NCI-H446 treated with DMSO at 0.1 percent for 48 hours (cell line): Measurements from ENCODE around the gene EIF1AD.
A peak's percentile ranks its signal among the peaks of the same experiment; 100 is the strongest.
"Not testable (repeated sequence)": the region's sequence is repeated elsewhere in the genome, so short reads cannot be mapped to it uniquely, and the experiment has no call there.

Source experiments
- DNase-seq: peaks from one replicate; lab custom pipeline; 2025; lab: John Stamatoyannopoulos, UW

The EIF1AD gene, protein sequence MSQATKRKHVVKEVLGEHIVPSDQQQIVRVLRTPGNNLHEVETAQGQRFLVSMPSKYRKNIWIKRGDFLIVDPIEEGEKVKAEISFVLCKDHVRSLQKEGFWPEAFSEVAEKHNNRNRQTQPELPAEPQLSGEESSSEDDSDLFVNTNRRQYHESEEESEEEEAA

DNA sequence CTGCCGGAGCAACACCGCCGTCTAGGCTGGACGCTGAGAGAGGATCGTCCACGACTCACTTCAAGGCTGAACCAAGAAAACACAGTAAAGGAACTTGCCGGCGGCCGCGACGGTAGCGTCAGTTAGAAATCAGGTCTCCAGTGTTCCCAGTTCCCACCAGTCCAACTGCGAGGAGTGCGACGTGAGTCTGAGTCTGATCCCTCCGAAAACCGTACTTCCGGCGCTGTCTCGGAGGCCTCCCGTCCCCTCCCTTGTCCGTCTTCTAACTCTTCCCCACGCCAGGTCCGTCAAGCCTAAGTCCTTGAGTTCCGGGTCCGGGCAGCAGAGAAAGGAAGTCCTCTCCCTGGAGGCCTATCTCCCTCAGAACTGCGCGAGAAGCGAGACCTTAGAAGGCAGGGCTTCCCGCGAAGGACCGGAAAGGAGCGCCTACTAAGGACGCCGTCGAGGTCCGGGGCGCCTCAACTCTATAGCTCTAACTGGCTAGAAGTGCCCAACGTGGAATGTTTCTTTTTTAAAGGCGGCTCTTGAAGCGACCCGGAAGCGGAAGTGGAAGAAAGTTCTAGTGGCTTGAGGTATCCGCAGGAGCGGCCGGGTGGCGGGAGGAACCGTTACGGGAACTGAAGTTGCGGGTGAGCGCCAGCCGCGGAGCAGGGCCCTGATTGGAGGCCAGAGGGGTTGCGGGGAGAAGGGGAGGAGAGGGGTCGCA, at the start of gene EIF1AD, which contains the start of gene BANF1:
Gene EIF1AD, minus strand, starts transcription at position 216 of the 706 bp plus-strand sequence. CDS start 1,768 bp downstream, outside the sequence.
Gene BANF1, plus strand, starts transcription at position 562 of the 706 bp plus-strand sequence. CDS start 748 bp downstream, outside the sequence.
- DNase-seq, result peak; percentile 96

DNA sequence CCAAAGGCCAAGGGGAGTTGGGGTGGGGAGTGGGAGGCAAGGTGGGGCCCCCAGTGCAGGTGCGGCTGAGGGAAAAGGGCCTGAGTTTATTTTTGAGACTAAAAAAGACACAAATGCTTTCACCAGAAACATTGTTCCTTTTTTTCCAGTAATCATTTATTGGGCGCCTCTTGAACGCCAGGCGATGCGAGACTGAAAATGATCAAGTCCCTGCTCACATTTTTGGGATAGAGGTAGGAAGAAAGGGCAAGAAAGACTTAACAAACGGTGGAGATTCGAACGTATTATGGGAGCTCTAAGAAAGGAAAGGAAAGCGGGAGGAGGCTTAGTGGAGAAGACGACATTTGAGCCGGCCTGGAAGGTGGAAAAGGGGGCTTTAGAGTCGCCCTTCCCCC, 49.4 kb upstream of the EIF1AD start:
- DNase-seq, result no peak

DNA sequence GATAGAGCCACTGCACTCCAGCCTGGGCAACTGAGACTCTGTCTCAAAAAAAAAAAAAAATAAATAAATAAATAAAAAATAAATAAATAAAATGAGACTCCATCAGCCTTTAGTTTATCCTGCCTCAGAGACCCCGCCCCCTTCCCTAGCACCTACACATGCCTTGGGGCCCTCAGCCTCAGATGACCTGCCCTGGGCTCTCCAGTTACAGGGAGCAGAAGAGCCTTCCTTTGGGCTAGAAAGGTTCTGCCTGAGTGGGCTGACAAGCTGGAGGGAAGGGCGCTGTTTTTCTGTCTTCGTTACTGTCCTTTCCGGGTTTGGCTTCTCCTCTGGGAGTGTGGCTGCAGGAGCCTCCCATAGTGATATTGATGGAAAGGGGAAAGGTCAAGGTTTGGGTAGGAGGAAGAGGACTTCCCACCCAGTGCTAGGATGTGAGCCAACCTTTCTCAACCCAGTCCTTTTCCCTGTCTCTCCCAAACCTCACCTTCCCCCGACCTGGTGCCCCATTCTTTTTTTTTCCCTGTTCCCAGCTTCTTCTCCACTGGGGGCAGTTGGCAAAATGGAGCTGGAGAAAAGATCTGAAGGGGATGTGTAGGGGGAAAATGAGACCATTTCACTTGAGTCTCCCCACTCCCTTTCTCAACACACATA, 48.7 kb upstream of the EIF1AD start:
- DNase-seq, result no peak

DNA sequence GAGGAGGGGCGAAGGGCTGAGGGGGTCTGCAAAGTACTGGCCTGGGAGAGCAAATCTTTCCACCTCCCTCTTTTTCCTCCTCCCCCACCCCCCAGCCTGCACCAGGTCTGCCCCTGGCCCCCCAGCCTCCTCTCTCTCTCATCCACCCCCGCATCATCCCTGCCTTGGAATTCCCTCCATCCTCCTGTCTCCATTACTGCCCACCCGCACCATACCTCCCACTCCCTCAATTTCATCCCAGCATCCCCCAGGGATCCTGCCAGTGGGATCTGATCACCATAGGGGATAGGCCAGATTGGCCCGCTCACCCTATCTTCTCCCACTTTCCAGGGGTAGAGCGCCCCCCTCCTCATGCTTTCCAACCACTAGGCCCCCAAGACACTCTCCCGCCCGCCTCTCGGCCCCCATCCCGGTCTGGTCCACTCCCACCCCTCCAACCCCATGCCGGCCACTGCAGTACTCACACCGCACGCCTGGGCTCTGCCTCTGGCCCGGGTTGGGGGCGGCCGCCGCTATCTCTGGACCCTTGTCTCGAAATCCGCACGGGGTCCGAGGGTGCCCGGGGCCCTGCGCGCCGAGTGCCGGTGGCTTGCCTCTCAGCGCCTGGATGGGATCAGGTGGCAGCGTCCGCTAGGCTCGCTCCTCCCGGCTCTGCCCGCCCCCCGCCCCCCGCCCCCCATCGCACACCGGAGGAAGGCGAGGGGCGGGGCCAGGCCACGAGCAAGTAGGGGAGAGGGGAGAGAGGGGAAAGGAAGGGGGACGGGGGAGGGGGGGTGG, 46.8 kb upstream of the EIF1AD start, which contains the start of gene GAL3ST3:
Gene GAL3ST3, minus strand, starts transcription at position 615 of the 777 bp plus-strand sequence. CDS start 3,746 bp downstream, outside the sequence.
- DNase-seq, result no peak

DNA sequence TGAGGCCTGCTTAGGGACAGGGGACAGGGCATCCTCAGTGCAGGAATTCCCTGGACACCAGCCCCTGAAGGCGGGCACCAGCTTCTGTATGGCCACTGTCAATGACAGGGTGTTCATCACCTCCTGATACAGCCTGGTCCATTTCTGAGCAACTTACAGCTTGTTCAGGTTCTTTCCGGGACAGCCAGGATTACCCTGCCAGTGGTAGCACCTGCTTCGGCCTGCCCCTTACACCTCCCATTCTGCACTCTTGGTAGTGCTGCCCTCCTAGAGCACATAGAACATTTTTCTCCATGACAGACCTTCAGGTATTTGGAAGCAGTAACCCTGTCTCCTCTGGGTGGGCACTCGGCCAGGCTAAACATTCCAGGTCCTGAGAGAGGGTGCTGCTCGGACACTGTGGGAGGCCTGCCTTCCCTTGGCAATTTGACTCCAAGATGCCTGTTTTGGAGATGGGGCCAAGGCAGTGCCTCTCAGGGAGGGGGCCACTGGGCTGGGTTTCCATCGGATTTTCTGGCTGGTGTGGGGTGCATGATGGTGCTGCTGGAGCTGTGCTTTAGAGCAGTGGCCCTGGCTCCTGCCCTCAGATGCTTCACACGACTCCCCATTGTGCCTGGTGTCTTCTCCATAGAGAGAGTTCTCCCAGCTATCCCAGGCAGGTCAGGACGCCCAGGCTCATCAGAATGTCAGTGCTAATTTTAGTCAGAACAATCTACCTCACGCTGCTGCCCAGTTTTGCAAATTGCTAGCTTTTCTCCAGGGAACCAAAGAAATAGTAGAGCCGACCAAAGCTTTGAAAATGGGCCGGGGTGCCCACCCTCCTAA, 45.8 kb upstream of the EIF1AD start:
- DNase-seq, result no peak

DNA sequence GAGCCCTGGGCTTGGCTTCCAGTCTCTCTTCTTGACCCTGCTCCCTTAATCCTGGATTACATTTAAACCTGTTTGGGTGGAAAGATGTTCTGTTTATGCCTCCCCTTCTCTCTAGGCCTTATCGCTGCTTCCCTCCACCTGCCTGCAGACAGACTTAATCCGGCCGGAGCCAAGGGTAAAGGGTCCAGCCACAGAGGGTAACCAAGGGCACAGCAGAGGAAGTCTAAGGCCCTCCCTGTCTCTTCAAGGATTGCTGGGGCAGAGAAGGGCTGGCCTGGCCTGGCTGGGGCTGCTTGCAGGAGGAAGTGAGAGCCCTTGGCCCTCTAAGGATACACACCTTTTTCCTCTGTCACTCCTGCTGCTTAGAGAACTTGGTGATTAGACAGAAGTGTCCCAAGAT, 44.9 kb upstream of the EIF1AD start:
- DNase-seq, result no peak

DNA sequence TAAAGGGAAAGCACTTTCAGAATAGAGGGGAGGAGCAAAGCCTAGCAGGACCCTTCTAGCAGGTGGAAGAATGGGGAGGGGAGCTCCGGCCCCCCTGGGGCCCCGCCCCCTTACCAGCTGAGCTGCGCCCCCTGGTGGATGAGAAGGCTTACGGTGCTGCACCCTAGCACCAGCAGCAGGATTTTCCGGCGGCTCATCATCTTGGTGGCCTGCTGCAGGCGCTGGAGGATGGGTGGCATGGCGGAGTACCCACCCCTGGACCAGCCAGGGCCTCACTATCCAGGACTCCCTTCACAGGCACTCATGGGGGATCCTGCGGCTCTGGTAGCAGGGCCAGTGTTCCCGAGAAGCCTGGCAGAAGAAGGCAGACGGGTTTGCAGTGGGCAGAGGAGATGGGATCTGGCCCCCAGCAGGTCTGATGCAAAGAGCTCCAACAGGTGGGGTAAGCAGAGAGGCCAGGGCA, 43.3 kb upstream of the EIF1AD start:
- DNase-seq, result peak; percentile 18

DNA sequence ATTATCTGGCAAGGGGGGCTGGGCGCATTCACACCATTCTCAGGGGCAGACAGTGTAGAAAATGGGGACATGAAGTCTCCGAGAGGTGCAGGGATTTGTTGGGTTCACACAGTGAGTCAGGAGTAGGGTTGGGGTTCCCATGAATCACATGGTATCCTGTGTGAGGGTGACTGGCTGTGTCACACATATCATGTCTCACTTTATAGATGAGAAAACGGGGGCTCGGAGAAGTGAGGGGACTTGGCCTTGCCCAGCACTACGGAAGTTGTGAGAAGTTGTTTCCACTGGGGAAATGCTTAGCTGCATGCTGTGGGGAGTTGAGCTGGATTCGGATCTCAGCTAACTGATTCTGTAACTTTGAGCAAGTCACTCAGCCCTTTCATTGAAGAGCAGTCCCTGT, 42.8 kb upstream of the EIF1AD start:
- DNase-seq, result no peak

DNA sequence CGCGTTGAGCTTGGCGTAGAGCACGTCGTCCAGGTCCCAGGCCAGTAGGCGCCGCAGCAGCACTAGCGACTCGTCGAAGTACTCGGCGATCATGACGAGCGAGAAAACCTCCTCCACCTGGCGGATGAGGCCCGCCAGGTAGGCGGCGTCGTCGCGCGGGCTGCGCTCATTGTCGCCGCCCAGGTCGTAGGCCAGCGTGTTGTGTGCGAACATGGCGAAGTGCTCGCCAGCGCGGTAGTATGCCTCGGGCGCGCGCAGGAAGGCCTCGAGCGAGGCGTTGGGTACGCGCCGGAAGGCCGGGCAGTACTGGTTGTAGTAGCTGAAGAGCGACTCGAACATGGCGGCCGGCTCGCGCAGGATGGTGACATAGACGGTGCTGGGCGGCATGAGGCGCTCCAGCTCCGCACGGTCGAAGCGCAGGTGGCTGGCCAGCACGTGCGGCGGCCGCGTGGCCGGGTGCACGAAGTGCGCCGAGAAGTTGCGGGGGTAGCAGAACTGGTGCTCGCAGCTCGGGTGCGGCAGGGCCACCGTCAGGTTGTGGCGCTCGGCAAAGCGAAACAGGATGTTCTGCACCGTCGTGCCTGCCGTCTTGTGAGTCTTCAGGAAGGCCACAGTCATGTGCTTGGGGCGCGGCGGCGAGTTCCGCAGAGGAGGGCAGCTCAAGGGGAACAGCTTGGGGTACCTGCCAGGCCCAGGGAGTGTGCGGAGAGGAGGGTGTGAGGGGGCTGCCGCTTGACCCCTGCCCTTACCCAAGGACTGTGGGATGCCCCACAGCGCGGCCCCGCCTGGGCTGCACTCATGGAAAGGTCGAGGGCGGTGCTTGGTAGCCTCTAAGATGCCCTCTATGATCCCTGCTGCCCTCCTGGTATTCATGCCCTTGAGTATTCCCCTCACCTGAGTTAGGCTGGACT, 41.3 kb upstream of the EIF1AD start:
- no peak for DNase-seq

DNA sequence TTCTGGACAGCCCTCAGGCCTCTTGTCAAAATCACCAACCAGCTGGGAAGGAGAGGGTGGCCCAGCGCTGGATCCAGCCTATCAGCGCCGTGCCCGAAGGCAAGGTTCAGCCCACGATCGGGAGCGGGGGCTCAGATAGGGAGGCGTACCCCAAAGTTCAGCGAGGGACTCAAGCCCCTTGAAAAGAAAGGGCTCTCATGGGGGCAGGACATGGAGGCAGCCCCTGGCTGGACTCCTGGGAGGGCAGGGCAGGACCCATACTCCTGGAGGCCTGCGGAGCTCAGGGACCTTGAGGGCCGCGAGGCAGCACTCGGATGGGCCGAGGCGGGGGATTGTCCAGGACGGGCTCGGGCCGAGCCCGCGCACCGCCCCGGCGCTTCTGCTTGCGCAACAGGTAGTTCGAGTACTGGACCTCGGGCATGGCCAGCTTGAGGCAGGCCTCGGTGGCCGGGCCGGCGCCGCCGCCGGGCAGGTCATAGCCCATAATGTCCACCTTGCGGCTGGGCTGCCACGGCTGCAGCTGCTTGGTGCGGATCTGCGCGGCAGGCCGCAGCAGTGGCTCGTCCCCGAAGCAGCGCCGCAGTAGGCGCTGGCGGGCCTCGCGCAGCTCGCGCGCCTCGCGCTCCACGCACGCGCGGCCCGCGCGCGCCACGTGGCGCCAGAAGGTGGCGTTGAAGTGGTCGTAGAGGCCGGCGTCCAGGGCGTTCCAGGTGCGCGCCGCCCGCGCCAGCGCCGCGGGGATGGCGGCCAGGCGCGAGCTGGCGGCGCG, 40.5 kb upstream of the EIF1AD start:
- DNase-seq, result no peak

DNA sequence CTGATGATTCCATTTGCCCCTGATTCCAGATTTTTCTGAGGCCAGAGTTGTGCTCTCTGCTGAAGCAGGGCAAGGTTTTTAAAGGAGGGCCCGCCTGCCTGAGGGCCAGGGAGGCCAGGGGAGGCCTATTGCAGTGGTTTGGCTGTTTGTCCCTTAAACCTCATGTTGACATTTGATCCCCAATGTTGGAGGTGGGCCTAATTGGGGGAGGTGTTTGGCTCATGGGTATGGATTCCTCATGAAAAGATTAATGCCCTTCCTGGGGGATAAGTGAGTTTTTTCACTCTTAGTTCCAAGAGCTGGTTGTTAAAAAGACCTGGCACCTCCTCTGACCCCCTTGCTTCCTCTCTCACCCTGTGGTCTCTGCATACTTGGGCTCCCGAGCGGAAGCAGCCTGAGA, 37.8 kb upstream of the EIF1AD start:
- DNase-seq, result no peak

DNA sequence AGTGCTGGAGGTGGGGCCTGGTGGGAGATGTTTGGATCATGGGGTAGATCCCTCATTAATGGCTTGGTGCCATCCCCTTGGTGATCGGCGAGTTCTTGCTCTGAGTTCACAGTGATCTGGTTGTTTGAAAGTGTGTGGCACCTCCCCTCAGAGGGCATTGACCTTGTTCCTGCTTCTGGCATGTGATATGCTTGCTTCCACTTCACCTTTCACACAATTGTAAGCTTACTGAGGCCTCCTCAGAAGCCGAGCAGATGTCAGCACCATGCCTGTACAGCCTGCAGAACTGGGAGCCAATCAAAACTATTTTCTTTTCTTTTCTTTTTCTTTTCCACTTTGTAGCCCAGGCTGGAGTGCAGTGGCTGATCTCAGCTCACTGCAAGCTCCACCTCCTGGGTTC, 35.4 kb upstream of the EIF1AD start:
- no peak for DNase-seq

DNA sequence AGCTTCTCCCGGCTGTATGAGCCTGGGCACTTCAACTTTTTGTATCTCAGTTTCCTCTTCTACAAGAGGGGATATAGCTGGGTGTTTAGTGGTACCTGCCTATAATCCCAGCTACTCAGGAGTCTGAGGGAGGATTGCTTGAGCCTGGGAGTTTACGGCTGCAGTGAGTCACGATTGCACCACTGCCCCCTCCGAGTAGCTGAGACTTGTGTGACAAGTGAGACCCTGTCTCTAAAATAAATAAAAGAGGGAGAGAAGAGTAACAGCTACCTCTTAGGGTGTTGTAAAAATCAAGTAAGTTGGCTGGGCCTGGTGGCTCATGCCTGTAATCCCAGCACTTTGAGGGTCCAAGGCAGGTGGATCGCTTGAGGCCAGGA, 34.4 kb upstream of the EIF1AD start:
- DNase-seq, result no peak

DNA sequence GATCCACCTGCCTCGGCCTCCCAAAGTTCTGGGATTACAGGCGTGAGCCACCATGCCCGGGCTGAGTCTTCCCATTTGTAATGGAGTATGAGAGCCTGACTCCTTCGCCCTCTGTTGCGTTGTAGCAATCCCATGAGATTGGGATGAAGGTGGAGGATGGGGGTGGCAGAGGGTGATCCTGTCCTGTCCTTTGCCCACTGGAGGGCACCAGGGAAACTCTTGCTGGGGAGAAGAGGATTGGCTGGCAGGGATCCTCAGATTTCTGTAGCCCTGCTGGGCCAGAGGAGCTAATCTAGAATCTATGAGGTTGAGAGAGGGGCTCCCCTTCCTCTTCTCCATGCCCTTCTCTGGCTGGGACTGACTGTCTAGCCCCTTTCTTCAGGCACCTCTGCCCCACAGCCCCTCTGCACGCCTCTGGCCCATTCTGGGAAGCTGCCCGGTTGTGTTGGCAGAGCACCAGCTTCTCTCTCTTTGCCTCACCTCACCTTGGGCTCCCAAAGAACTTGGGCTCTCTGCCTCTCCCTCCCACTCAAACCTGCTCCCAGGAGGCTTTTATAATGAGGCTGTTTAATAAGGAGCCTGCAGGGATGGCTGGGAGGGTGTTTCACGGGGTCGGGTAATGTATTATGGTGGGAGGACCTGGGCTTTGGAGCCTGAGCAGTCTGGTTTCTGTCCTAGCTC, 33.8 kb upstream of the EIF1AD start:
- no peak for DNase-seq

DNA sequence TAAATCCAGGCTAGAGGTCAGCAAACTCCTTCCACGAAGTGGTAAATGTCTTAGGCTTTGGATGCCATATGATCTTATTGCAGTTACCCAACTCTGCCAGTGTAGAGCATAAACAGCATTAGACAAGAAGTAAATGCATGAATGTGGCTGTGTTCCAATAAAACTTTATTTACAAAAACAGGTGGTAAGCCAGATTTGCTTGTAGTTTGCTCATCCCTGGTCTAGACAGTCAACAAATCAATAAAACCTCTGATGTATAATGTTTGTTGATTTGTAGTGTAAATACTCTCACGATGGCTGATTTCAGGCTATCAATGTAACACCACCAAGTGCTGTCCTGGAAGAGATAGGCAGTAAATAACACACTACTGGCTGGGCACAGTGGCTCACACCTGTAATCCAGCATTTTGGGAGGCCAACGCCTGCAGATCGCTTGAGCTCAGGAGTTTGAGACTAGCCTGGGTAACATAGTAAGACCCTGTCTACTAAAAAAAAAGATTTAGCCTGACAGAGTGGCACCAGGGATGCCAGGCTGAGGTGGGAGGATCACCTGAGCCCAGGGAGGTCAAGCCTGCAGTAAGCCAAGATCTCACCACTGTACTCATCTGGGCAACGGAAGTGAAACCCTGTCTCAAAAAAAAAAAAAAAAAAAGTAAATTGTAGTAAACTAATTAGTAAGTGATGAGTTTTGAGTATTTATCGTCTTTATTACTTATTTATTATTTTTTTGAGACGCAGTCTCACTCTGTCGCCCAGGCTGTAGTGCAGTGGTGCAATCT, 31.2 kb upstream of the EIF1AD start:
- no peak for DNase-seq

DNA sequence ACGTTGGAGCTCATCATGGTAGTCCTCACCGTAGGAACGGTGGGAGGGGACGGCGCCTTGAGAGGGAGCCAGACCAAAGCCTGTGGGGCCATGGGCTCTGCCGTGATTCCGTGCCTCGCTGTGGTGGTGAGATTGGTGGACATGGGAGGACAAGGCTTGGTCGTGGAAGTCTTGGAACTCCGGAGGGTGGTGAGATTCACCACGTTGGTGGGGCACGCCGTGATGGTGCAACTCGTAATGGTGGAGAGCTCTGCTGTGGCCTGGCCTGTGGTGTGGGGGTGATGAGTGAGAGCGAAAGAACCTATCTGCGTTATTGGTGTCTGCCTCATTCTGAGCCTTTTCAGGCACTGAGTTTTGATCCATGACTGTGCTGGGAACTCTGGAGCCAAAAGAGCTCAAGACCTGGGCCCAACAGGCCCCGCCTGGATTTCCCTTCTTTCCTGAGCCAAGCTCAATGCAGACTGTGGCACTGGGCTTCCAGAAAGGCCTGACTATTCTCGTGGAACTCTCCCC, 24.1 kb upstream of the EIF1AD start, which contains the start of gene CATSPER1:
Gene CATSPER1, minus strand, starts transcription at position 463 of the 513 bp plus-strand sequence. Its CDS starts 100 bp downstream, at position 363.
- no peak for DNase-seq

DNA sequence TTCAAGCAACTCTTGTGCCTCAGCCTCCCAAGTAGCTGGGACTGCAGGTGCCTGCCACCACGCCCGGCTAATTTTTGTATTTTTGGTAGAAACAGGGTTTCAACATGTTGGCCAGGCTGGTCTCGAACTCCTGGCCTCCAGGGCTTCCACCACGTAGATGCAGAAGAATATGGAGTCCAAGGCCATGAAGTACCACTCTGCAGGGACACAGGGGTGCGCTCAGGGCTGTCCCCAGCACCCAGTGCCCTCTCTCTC, 21.2 kb upstream of the EIF1AD start:
- not testable (repeated sequence) for DNase-seq
